K562 (cell line): ENCODE results near the gene ZCCHC3. TPM values are rescaled to one million over a fixed set of nuclear protein-coding genes. Genes with fewer than 3 reads are reported as not detected.

Experiments
- HDAC2 ChIP-seq: fragments of 450-650 bp; IDR thresholded peaks from 2 replicates; pipeline ENCODE4 v1.6.1; 2016; ENCODE audit warnings: mild to moderate bottlenecking
- ILF3 ChIP-seq: fragments of 450-650 bp; IDR thresholded peaks from 2 replicates; pipeline ENCODE4 v1.6.1; 2018; ENCODE audit warnings: antibody characterized with exemption, mild to moderate bottlenecking, moderate library complexity, borderline replicate concordance
- THRA ChIP-seq: fragments of 450-650 bp; IDR thresholded peaks from 2 replicates; pipeline ENCODE4 v1.6.1; 2017; ENCODE audit warnings: mild to moderate bottlenecking, moderate library complexity
- TOE1 ChIP-seq, 2 experiments: fragments of 450-650 bp in 1 of 2; sonication (generic) in 1 of 2; formaldehyde crosslinking in 1 of 2; IDR thresholded peaks; 2 replicates each; pipeline versions ENCODE4 v1.7.1 to v1.8.0; 2016 to 2022; ENCODE audit warnings: borderline replicate concordance in 2 of 2, mild to moderate bottlenecking in 2 of 2, antibody characterized with exemption in 1 of 2, inconsistent platforms in 1 of 2, low read depth in 1 of 2, missing genetic modification reagents in 1 of 2, moderate library complexity in 1 of 2
- ZKSCAN3 ChIP-seq: fragments of 250-450 bp; sonication (Bioruptor Pico); IDR thresholded peaks from 2 replicates; pipeline ENCODE4 v1.4.0; 2020
- ZNF277 ChIP-seq: fragments of 250-450 bp; sonication (Bioruptor Pico); IDR thresholded peaks from 2 replicates; pipeline ENCODE4 v1.8.0; 2022; ENCODE audit warnings: inconsistent platforms, mild to moderate bottlenecking, moderate library complexity, borderline replicate concordance
- ZNF316 ChIP-seq: fragments of 450-650 bp; IDR thresholded peaks from 2 replicates; pipeline ENCODE4 v1.6.1; 2016
- ZNF395 ChIP-seq: fragments of 200-800 bp; sonication (Bioruptor generic); IDR thresholded peaks from 2 replicates; pipeline ENCODE4 v1.6.1; 2017; ENCODE audit warnings: missing genetic modification characterization, missing compliant biosample characterization
- polyA plus RNA-seq, 8 experiments: library from polyadenylated mRNA; depleted of rRNA in 4 of 8; stranded (reverse) in 5 of 8; unstranded in 3 of 8; fragments of >200 nt; fragmentation: Nextera tagmentation in 2 of 8; fragmentation: Illumina TruSeq in 1 of 8; extraction: Ambion mirVana in 2 of 8; extraction: Trizol in 1 of 8; gene quantifications; 2 replicates each; pipeline versions ENCODE4 v1.2.1 to v1.2.3, GENCODE V29; 2011 to 2014; ENCODE audit warnings: inconsistent platforms in 1 of 8, missing spikeins in 1 of 8
- total RNA-seq, 7 experiments: library from RNA; depleted of rRNA in 6 of 7; stranded (reverse); fragments of >200 nt in 6 of 7; fragmentation: Illumina TruSeq in 2 of 7; extraction: Trizol in 2 of 7; gene quantifications; 2 replicates each; pipeline versions ENCODE4 v1.2.1 to v1.2.3, GENCODE V29; 2011 to 2021; ENCODE audit warnings: low replicate concordance in 1 of 7

ZCCHC3 gene
- total and polyA plus RNA-seq, 9 of the 15 experiments (the other 6 are each of a cell fraction or from before 2014, with no cell fraction given), result 2.8 to 23.3 (median 16.5) TPM

GRCh38 chr20:308427-309038, 11.2 kb downstream of the ZCCHC3 start (continued):
- no peak for TF ChIP-seq TOE1 (IDR thresholded peaks at IDR 0.05; ENCODE audit: borderline replicate concordance)
- TF ChIP-seq TOE1 (CRISPR knock-in tag; IDR thresholded peaks at IDR 0.05; ENCODE audit: borderline replicate concordance, low read depth), result no peak
- no peak for TF ChIP-seq ZNF316
- TF ChIP-seq ILF3, result no peak
- TF ChIP-seq THRA, result no peak
- no peak for TF ChIP-seq ZKSCAN3 (CRISPR knock-in tag)
- no peak for TF ChIP-seq ZNF277
- TF ChIP-seq ZNF395 (CRISPR knock-in tag), result no peak
- TF ChIP-seq HDAC2, result no peak
